ENCODE data around the gene NR2E3.

DNA sequence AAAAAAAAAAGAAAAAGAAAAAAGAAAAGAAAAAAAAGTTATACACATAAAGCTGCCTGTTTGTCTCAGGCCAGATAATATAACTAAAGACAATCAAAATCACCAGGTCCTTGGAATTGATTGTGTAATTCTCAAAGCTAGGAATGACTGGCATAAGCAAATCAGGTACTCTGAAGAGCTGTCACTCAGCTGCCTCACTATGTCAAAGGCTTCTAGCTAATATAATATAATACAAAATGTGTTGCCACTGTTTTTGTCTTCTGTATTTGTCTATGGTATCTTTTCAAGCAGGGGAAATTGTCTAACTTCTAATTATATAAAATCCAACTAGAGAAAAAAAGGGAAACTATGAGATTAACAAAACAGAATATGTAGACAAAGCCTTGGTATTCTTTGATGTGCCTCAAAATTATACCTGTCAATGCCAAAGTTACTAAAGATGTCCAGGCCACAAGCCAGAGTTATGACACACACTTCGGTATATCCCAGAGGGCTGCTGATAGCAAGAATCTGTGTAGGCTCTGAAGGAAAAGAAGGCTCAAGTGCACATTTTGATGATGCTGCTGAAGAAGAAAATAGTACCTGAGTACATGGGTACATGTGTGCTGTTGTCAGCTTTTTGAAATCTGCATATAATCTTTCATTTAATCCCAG is 37.0 kb upstream of the NR2E3 start:
- TF ChIP-seq, protein P1, sequence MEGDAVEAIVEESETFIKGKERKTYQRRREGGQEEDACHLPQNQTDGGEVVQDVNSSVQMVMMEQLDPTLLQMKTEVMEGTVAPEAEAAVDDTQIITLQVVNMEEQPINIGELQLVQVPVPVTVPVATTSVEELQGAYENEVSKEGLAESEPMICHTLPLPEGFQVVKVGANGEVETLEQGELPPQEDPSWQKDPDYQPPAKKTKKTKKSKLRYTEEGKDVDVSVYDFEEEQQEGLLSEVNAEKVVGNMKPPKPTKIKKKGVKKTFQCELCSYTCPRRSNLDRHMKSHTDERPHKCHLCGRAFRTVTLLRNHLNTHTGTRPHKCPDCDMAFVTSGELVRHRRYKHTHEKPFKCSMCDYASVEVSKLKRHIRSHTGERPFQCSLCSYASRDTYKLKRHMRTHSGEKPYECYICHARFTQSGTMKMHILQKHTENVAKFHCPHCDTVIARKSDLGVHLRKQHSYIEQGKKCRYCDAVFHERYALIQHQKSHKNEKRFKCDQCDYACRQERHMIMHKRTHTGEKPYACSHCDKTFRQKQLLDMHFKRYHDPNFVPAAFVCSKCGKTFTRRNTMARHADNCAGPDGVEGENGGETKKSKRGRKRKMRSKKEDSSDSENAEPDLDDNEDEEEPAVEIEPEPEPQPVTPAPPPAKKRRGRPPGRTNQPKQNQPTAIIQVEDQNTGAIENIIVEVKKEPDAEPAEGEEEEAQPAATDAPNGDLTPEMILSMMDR (IDR thresholded peaks at IDR 0.05), result no peak
- TF ChIP-seq POLR2A (IDR thresholded peaks at IDR 0.05), result no peak
